Measurements from ENCODE around the gene GRXCR2.
"Not testable (repeated sequence)": the region's sequence is repeated elsewhere in the genome, so short reads cannot be mapped to it uniquely, and the experiment has no call there.

The GRXCR2 gene, protein sequence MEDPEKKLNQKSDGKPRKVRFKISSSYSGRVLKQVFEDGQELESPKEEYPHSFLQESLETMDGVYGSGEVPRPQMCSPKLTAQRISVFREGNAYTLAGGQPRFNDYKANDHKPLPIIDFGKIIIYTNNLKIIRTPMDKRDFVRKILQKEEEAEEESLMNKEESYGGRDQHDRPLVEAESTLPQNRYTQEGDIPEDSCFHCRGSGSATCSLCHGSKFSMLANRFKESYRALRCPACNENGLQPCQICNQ

GRCh38 chr5:145872914-145873313, at the start of gene GRXCR2:
Gene GRXCR2, minus strand, starts transcription at chr5:145873014. Its CDS starts 46 bp downstream, at chr5:145872968.
- no peak for FAIRE-seq

- no peak for FAIRE-seq
Measured at GRCh38 chr5:145922059-145922458, 49.2 kb upstream of the GRXCR2 start.

DNA sequence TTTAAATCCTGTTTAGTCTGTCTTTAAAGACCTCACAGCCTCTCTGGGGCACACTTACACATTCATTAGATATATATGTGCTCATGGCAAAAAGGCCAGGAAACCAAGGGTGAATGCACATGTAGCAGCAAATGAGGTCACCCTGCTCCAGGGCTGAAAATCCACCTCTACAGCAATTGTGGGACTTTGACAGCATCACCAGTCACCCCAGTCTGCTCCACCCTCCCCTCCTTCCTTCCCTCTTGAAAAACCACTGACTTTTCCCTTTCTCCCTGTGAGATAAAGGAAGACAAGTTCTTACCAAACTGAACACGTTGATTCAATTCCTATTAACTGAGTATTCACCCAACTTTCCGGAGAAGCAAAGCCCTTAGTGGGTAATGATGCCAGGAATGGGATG, 48.4 kb upstream of the GRXCR2 start:
- no peak for FAIRE-seq

DNA sequence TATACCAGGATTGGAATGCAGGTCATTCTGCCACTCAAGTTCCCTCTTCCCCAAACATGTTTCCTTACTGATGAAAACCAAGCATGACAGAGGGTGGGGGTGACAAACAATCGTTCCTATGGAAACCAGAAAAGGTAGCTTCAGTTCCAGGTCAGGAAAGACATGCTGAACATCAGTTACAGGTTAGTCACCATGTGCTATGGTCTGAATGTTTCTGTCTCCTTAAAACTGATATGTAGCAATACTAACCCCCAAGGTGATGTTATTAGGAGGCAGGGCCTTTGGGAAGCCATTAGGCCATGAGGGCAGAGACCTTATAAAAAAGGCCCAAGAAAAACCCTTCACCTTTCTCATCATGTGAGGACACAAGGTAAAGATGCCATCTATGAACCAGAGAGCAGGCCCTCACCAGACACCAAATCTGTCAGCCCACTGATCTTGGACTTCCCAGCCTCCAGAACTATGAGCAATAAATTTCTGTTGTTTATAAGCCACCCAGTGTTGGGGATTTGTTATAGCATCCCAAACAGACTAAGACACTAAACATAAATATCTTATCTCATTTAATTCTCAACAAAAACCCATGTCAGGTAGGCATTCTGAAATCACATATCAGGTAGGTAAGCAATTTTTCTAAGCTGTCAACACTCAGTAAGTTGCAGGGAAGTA, 47.9 kb upstream of the GRXCR2 start:
- FAIRE-seq, result peak; percentile 39

DNA sequence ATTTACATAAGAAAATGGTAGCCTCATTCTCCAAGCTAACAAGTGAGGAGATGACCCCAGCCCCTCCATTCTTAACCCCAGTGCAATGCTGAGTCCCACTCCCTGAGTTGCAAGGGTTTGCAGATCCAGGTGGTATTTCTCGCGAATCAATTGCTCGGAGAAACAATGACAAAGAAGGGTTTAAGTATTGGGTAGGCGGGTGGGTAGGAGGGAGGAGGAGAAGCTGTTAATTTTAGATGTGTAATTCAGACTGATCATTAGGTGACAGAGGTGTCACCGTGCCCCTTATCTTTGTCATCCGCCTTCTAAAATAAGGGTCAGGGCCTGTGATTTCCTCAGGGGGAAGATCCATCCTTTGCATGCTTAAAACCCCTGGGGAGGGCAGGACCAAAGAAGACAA, 46.6 kb upstream of the GRXCR2 start:
- FAIRE-seq, result no peak

DNA sequence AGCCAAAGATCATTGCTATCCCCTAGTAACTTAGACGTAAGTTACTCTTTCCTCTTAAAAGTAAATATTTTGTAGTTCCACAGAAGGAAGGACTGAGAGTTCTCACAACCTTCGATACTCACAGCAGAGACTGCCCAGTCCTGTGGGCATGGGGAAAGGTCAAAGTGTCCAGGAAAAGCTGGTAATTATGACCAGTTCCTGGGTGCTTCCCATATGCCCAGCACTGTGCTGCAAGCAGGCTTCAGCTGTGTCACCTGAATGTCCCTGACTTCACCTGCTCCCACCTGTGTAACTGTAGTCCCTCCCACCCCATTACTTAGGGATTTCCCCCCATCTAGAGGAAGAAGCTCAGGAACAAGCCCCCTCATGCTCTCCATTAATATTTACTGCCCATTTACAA, 45.6 kb upstream of the GRXCR2 start:
- no peak for FAIRE-seq

- FAIRE-seq, result no peak
Measured at GRCh38 chr5:145917288-145917687, 44.5 kb upstream of the GRXCR2 start.

DNA sequence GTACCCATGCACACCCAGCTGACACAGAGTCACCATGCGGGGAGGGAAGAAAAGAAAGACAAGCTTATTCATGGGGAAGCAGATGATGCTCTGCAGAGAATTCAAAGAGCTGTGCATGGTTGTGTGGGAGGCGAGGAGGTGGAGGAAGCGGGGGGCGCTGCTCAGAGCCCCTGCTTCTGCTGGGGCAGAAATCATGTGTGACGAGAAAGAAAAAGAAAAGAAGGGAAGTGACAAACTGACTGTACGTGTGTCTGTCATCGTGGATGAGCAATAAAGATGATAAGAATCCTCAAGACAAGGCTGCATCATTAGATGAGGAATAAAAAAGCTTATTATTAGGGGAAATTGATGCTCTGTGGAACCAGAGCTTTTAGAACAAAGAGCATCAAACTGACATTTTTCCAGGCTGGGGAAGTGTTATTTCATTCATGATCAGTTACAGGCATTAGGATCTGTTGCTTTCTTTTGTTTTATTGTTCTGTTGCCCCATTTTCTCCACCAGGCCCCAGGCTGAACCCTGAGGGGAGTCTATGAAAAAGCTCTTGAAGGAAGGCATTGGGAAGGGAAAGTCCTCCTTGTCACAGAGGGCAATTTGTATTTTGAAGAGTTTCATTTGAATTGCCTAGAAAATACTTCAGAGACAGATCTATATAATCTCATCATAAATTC, 43.3 kb upstream of the GRXCR2 start:
- no peak for FAIRE-seq

GRCh38 chr5:145913701-145914100, 40.9 kb upstream of the GRXCR2 start:
- no peak for FAIRE-seq

DNA sequence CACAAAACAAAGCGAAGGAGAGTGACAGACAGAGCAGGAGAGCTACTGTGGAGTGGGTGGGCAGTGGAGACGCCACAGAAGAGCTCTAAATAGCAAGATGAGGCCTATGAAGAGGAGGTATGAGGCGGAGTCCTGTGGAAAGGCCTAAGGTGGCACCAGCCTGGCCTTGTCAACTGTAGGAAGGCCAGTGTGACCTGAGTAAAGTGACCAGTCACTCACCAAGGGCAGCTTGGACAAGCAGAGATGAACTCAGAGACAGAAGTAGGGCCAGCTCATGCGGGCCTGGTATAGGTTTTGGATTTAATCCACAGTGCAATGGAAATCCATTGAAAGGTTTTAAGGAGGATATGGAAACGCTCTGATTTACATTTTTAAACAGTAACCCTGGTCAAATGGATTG, 39.8 kb upstream of the GRXCR2 start:
- FAIRE-seq, result no peak

DNA sequence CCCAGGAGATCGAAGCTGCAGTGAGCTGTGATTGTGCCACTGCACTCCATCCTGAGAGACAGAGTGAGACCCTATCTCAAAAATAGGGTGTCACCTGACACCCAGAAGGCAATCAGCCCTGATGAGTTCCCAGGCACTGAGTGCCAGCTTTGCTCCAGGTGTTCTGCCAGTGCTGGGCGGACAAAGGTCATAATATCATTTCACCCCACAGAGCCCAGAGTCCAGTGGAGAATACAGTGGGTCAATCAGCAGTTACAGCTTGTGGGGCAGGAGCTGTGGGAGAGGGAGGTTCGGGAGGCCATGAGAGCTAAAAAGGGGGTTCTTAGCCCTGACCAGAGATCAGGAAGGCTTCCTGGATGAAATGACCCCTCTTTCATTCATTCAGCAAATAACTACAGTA, 39.2 kb upstream of the GRXCR2 start:
- no peak for FAIRE-seq

- no peak for FAIRE-seq
Measured at GRCh38 chr5:145911164-145911563, 38.4 kb upstream of the GRXCR2 start.

- peak; percentile 21 for FAIRE-seq
Measured at GRCh38 chr5:145908206-145908960, 35.6 kb upstream of the GRXCR2 start.

GRCh38 chr5:145906401-145906800, 33.6 kb upstream of the GRXCR2 start:
- no peak for FAIRE-seq

DNA sequence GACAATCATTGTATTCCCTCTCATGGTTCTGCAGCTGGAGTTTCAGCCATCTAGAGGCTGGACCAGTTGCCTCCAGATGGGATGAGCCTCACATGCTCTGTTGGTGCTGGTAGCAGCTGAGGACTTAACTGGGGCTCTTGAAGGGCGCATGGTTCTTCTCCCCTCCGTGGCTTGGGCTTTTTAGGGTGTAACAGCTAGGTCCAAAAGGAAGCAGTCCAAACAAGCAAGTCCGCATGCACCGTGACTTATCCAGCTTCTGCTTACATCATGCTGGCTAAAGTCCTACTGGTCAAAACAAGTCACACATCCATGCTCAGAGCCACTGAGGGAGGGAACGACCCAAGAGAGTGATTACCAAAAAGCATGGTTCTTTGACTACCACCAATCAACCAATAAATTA, 31.9 kb upstream of the GRXCR2 start:
- FAIRE-seq, result no peak

- FAIRE-seq, result no peak
Measured at GRCh38 chr5:145903867-145904266, 31.1 kb upstream of the GRXCR2 start.

DNA sequence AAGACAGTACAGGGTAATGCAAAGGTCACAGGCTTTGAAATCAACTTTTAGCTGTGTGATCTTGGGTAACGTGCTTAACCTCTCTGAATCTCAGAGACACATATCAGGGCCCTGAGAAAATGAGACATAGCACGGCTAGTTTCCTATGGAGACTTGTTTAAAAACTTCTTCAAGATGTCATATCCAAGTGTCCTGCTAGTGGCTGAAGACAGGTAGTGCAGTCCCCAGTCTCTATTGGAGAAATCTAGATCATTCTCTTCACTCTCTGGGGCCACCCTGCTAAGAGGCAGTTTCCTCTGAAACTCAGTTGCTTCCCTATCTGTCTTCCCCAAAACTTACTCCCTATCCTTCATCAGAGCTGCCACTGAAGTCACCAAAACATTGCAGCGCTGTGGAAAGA, 30.3 kb upstream of the GRXCR2 start:
- no peak for FAIRE-seq

DNA sequence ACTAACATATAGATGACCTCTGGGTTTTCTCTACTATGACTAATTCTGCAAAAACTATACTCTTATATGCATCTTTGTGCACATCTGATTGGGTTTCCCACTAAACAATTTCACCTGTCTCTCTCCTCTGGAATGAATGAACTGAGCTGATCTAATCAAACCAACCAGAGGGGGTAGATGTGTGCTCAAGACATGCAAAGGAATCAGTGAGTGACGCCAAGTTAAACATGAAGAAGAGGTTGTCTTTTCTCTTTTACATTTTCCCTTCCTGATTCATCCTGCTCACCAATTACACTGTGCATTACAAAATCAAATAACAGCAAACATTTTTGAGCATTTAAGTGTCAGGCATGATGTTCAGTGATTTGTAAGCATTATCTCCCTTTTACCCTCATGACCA, 29.6 kb upstream of the GRXCR2 start:
- no peak for FAIRE-seq

DNA sequence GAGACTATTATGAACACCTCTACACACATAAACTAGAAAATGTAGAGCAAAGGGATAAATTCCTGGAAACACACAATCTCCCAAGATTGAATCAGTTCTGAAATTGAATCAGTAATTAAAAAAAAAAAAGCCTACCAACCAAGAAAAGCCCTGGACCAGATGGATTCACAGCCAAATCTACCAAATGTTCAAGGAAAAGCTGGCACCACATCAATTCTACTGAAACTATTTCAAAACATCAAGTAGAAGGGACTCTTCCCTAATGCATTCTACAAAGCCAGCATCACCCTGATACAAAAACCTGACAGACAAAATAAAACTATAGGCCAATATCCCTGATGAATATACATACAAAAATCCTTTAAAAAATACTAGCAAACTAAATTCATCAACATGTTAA, 25.4 kb upstream of the GRXCR2 start:
- FAIRE-seq, result no peak

- FAIRE-seq, result not testable (repeated sequence)
Measured at GRCh38 chr5:145891378-145891777, 18.6 kb upstream of the GRXCR2 start.

DNA sequence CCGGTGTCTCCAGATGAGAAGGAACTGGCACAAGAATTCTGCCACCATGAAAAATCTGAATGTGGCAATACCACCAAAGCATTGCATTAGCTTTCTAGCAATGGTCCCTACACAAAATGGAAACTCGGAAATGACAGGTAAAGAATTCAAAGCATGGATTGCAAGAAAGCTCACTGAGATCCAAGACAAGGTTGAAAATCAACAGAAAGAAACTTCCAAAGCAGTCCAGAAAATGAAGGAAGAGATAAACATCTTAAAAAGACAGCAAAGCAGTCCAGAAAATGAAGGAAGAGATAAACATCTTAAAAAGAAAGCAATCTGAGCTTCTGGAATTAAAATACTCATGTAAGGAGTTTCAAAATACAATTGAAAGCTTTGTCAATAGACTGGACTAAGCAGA, 16.8 kb upstream of the GRXCR2 start:
- no peak for FAIRE-seq

GRCh38 chr5:145887976-145888574, 15.3 kb upstream of the GRXCR2 start:
- peak; percentile 93 for FAIRE-seq

DNA sequence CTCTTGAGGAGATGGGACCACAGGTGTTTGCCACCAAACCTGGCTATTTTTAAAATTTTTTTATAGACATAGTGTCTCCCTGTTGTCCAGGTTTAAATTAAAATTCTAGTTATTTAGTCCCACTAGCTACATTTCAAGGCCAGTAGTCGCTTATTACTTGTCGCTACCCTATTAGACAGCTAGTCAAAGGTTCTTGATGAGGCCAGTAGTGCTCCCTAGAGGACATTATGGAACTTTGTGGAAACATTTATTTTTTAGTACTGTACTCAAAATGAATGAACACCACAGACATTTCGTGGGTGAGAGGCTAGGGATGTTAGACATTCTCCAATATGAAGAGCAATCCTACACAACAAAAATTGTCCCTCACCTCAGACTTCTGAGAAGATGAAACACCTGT, 14.4 kb upstream of the GRXCR2 start:
- no peak for FAIRE-seq

Measured in G401.6 (cell line).